Measurements from ENCODE around the gene COG4.

The COG4 gene

DNA sequence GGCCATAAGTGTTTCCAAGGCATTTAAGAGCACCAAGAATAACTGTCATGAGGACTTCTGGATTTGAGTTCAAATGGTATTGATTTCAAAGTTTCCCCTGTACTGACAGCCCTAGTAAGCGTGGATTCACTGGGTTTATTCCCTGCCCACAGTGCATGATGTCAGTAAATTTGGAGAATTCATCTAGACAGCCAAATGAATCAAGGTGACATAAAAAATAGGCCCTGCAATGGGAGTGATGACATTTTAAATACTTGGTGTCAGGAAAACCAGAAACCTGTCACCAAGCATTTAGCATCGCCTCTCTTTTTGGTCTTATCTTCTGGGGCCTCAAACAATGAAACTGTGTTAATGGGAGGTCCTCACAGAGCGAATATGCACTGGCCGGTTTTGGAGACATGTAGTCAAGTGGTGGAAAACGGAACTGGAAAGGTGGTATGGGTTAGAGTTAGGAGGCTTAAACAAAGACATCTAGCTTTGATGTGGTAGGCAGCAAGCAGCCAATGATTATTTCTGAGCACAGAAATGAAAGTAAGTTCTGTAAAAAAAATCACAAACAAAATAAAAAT is 29.1 kb downstream of the COG4 start:
- TF ChIP-seq, protein P1, sequence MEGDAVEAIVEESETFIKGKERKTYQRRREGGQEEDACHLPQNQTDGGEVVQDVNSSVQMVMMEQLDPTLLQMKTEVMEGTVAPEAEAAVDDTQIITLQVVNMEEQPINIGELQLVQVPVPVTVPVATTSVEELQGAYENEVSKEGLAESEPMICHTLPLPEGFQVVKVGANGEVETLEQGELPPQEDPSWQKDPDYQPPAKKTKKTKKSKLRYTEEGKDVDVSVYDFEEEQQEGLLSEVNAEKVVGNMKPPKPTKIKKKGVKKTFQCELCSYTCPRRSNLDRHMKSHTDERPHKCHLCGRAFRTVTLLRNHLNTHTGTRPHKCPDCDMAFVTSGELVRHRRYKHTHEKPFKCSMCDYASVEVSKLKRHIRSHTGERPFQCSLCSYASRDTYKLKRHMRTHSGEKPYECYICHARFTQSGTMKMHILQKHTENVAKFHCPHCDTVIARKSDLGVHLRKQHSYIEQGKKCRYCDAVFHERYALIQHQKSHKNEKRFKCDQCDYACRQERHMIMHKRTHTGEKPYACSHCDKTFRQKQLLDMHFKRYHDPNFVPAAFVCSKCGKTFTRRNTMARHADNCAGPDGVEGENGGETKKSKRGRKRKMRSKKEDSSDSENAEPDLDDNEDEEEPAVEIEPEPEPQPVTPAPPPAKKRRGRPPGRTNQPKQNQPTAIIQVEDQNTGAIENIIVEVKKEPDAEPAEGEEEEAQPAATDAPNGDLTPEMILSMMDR (IDR thresholded peaks at IDR 0.05; ENCODE audit: low read depth, low read length, missing control alignments): no peak
- Histone ChIP-seq H3K4me3 (ENCODE audit: low read depth, low read length) (no peak overlapping the region), H3K27me3 (replicated peaks) (no peaks in the 10 kb centered on the region), H3K27ac (no peak overlapping the region), H3K36me3 (replicated peaks) (peaks cover 28% of the 10 kb centered on the region)
- DNase-seq: no peak
- in situ Hi-C loops (cut with HindIII; ENCODE audit: low pct_ligation_motif_present, low sequenced_read_pairs): no loop called here

DNA sequence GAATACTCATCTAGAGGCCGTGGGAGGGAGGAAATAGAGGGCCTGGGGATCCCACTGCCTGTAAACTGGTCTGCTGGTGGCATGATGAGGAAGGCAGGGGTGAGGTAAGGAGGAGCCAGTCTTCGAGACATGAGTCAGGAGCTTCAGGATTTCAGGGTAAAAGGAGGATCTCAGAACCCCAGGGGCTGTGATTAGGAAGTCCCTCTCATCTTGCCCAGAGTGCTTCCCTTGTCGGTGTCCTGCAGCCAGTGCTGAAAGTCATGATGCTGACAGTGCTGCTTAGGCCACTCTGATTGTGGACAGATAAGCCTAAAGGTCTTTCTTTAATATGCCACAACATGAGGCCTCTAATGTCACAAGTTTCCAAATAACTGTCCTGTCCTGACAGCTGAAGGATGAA is 29.6 kb downstream of the COG4 start:
- Histone ChIP-seq H3K27ac (no peak overlapping the region), H3K27me3 (replicated peaks) (no peaks in the 10 kb centered on the region), H3K36me3 (replicated peaks) (peaks cover 28% of the 10 kb centered on the region), H3K4me3 (ENCODE audit: low read depth, low read length) (no peak overlapping the region)
- in situ Hi-C loops (cut with HindIII; ENCODE audit: low pct_ligation_motif_present, low sequenced_read_pairs): no loop called here
- DNase-seq: no peak
- TF ChIP-seq, protein P1 (IDR thresholded peaks at IDR 0.05; ENCODE audit: low read depth, low read length, missing control alignments): no peak

DNA sequence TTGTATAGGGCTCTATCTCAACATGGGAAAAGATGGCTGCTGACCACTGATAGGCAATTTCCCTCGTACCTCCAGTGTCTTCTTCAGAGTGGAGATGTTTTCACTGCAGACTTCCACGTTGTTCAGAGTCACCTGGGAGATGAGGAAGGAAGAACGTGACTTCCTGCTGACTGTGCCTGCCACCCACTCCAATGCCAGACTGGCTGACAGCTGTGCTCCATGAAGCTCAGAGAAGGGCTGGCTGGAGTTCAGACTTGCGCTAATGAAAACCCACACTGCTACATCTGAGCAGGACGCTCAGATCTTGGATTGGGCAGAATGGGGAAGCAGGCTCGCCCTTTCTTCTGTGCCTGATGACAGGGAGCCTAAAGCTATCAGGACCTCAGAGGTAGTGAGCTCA is 33.1 kb downstream of the COG4 start:
- in situ Hi-C loops (cut with HindIII; ENCODE audit: low pct_ligation_motif_present, low sequenced_read_pairs): no loop called here
- TF ChIP-seq, protein P1 (IDR thresholded peaks at IDR 0.05; ENCODE audit: low read depth, low read length, missing control alignments): no peak
- no peaks in the 10 kb centered on the region for H3K27me3 ChIP-seq (replicated peaks)
- H3K4me3 ChIP-seq (ENCODE audit: low read depth, low read length): no peak overlapping the region
- H3K36me3 ChIP-seq (replicated peaks): peaks cover 4% of the 10 kb centered on the region
- DNase-seq: no peak
- H3K27ac ChIP-seq: no peak overlapping the region

DNA sequence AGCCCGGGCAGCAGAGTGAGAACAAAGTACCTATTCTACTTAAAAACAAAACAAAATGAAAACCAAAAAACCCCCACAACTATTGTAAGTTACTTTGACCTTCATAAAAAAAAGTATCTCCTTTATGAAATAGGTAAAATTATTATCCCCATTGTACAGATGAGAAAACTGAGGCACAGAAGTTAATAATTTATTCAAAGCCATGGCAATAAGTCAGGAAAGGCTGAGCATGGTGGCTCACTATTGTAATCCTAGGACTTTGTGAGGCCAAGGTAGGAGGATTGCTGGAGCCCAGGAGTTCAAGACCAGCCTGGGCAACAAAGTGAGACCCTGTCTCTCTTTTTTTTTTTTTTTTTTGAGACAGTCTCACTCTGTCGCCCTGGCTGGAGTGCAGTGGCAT is 38.5 kb downstream of the COG4 start:
- TF ChIP-seq, protein P1 (IDR thresholded peaks at IDR 0.05; ENCODE audit: low read depth, low read length, missing control alignments): no peak
- no peak overlapping the region for H3K4me3 ChIP-seq (ENCODE audit: low read depth, low read length)
- DNase-seq: no peak
- H3K36me3 ChIP-seq (replicated peaks): peaks cover 21% of the 10 kb centered on the region
- H3K27ac ChIP-seq: no peak overlapping the region
- in situ Hi-C loops (cut with HindIII; ENCODE audit: low pct_ligation_motif_present, low sequenced_read_pairs): no loop called here
- no peaks in the 10 kb centered on the region for H3K27me3 ChIP-seq (replicated peaks)

- Histone ChIP-seq H3K27ac (no peak overlapping the region), H3K4me3 (ENCODE audit: low read depth, low read length) (no peak overlapping the region), H3K36me3 (replicated peaks) (peaks cover 26% of the 10 kb centered on the region), H3K27me3 (replicated peaks) (no peaks in the 10 kb centered on the region)
- in situ Hi-C loops (cut with HindIII; ENCODE audit: low pct_ligation_motif_present, low sequenced_read_pairs): no loop called here
- DNase-seq: no peak
- TF ChIP-seq, protein P1 (IDR thresholded peaks at IDR 0.05; ENCODE audit: low read depth, low read length, missing control alignments): no peak
Measured at GRCh38 chr16:70483426-70483825, 39.9 kb downstream of the COG4 start.

DNA sequence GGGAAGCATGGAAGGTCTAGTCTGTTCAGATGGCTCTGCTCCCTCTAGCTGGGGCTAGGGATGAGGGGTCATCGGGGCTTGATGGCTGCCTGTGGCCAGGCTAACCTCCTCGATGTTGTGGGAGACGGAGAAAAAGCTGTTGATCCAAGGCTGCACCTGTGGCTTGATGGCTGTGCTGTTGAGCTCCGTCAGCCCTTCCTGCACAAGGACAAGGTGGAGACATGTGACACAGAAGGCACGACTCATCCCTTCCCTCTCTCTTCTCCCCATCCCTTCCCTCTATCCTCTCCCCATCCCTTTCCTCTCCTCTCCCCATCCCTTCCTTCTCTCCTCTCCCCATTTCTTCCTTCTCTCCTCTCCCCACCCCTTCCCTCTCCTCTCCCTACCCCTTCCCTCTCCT is 40.7 kb downstream of the COG4 start:
- H3K36me3 ChIP-seq (replicated peaks): peaks cover 26% of the 10 kb centered on the region
- no peaks in the 10 kb centered on the region for H3K27me3 ChIP-seq (replicated peaks)
- no peak for DNase-seq
- no peak overlapping the region for H3K27ac ChIP-seq
- in situ Hi-C loops (cut with HindIII; ENCODE audit: low pct_ligation_motif_present, low sequenced_read_pairs): no loop called here
- TF ChIP-seq, protein P1 (IDR thresholded peaks at IDR 0.05; ENCODE audit: low read depth, low read length, missing control alignments): no peak
- no peak overlapping the region for H3K4me3 ChIP-seq (ENCODE audit: low read depth, low read length)
